T-helper 1 cell (primary cell): Measurements from ENCODE around the gene MS4A12.
"Not testable (repeated sequence)": the region's sequence is repeated elsewhere in the genome, so short reads cannot be mapped to it uniquely, and the experiment has no call there.

Experiments used
- DNase-seq, 5 donors: peaks; one replicate each; pipeline ENCODE4 v3.0.0-alpha.2; 2012 to 2020

MS4A12 gene

GRCh38 chr11:60513496-60514460 is 21.2 kb downstream of the MS4A12 start:
- DNase-seq = no peak

- no peak for DNase-seq
These were observed 22.7 kb downstream of the MS4A12 start, which contains the start of gene MS4A13 for GRCh38 chr11:60515144-60515855. TSS of gene MS4A13 (plus strand) at chr11:60515392. CDS start at chr11:60518084, 2,692 bp downstream.

- no peak for DNase-seq
These were observed 35.9 kb downstream of the MS4A12 start for GRCh38 chr11:60528465-60528864.

GRCh38 chr11:60528934-60529333 is 36.4 kb downstream of the MS4A12 start:
- DNase-seq = no peak

GRCh38 chr11:60530454-60531100 is 38.0 kb downstream of the MS4A12 start:
- DNase-seq = no peak

GRCh38 chr11:60532383-60532782 is 39.8 kb downstream of the MS4A12 start:
- DNase-seq = not testable (repeated sequence)

- not testable (repeated sequence) for DNase-seq
These were observed 46.0 kb downstream of the MS4A12 start for GRCh38 chr11:60538627-60539026.

- no peak for DNase-seq
These were observed 51.5 kb downstream of the MS4A12 start for GRCh38 chr11:60544077-60544476.
